Upper lobe of left lung (tissue), 6 donors: ENCODE results near the gene FLAD1. TPM values are rescaled to one million over a fixed set of nuclear protein-coding genes. Genes with fewer than 3 reads are reported as not detected.

Source experiments
- ATAC-seq, 2 donors: fragments of 200-7000 bp; cut with Tn5 transposase; one replicate each; pipeline ENCODE4 v1.9.1; 2022; ENCODE audit warnings: mild to moderate bottlenecking in 2 of 2, moderate library complexity in 2 of 2; ENCODE audit not compliant: low FRiP score in 2 of 2
- DNase-seq, 2 donors: peaks; one replicate each; pipeline ENCODE4 v3.0.0-alpha.2; 2019 to 2020
- H3K27ac ChIP-seq, 4 donors: fragments of 200-600 bp; sonication (generic); one replicate each; pipeline ENCODE4 v1.5.1; 2016 to 2019
- H3K27me3 ChIP-seq, 4 donors: fragments of 200-600 bp; sonication (generic); one replicate each; pipeline ENCODE4 v1.5.1; 2017 to 2019
- H3K36me3 ChIP-seq, 4 donors: fragments of 200-600 bp; sonication (generic); one replicate each; pipeline ENCODE4 v1.5.1; 2016 to 2019
- H3K4me1 ChIP-seq, 4 donors: fragments of 200-600 bp; sonication (generic); one replicate each; pipeline ENCODE4 v1.5.1; 2018 to 2019
- H3K4me3 ChIP-seq, 4 donors: fragments of 200-600 bp; sonication (generic); one replicate each; pipeline ENCODE4 v1.5.1; 2017 to 2019; ENCODE audit warnings: mild to moderate bottlenecking in 2 of 4, moderate library complexity in 1 of 4
- H3K9me3 ChIP-seq, 4 donors: fragments of 200-600 bp; sonication (generic); one replicate each; pipeline ENCODE4 v1.5.1; 2018 to 2019
- EP300 ChIP-seq, 4 donors: sonication (generic); formaldehyde crosslinking; IDR thresholded peaks; one replicate each; pipeline ENCODE4 v1.5.1; 2017; ENCODE audit warnings: antibody characterized with exemption in 4 of 4, control low read depth in 2 of 4
- POLR2A ChIP-seq, 4 donors: fragments of 450-650 bp; IDR thresholded peaks; one replicate each; pipeline ENCODE4 v1.5.1; 2016 to 2017; ENCODE audit warnings: antibody characterized with exemption in 4 of 4, mild to moderate bottlenecking in 2 of 4
- POLR2AphosphoS5 ChIP-seq, 2 donors: sonication (generic); formaldehyde crosslinking; IDR thresholded peaks; one replicate each; pipeline ENCODE4 v1.5.1; 2017; ENCODE audit warnings: antibody characterized with exemption in 2 of 2
- WGBS, 2 donors: methylation state at CpG; one replicate each; pipeline ENCODE4 v1.1.5; 2017 to 2018; 5-methylcytosine and 5-hydroxymethylcytosine counted together
- total RNA-seq, 6 donors: library from RNA; depleted of rRNA in 4 of 6; stranded (reverse); fragments of >200 nt in 4 of 6; gene quantifications; one replicate each; pipeline versions ENCODE4 v1.1.0 to v1.2.1, GENCODE V29; 2016 to 2021
- TF ChIP-seq, protein P1 (sequence below), 6 experiments: fragments of 450-650 bp in 4 of 6; fragments of 200-600 bp in 2 of 6; sonication (generic) in 2 of 6; IDR thresholded peaks; one replicate each; pipeline ENCODE4 v1.5.1; 2016 to 2019; ENCODE audit warnings: antibody characterized with exemption in 6 of 6
- donor health status: DM: no; HTN: no; CAD: no; lungs with moderate emphysema.
- donor health status: DM: no; HTN: yes; CAD: no; lungs with severe emphysema.

Gene FLAD1
- total RNA-seq, 6 donors from 2014 or later, result 15.6 to 62.9 (median 29.8) TPM

DNA sequence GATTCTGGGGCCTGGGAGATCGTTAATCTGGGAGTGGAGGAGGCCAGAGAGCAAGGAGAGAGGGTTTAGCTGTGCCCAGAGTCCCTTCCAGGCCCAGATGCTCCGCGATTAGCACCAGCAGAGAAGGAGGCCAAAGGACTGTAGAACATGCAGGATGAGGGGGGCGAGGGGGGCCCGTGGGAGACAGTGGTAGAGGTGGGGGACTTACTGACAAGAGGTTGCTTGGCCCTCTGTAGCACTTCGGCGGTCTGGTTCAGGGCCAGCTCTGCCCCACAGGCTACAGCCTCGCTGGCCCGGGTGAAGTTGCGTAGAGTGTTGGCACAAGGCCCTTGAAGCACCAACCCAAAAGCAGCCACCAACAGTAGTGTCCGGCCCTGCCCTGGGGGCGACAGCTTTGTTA is 49.7 kb downstream of the FLAD1 start:
- no peaks in the 10 kb centered on the region for H3K9me3 ChIP-seq
- no peak for TF ChIP-seq POLR2AphosphoS5 (IDR thresholded peaks at IDR 0.05)
- TF ChIP-seq, protein P1, sequence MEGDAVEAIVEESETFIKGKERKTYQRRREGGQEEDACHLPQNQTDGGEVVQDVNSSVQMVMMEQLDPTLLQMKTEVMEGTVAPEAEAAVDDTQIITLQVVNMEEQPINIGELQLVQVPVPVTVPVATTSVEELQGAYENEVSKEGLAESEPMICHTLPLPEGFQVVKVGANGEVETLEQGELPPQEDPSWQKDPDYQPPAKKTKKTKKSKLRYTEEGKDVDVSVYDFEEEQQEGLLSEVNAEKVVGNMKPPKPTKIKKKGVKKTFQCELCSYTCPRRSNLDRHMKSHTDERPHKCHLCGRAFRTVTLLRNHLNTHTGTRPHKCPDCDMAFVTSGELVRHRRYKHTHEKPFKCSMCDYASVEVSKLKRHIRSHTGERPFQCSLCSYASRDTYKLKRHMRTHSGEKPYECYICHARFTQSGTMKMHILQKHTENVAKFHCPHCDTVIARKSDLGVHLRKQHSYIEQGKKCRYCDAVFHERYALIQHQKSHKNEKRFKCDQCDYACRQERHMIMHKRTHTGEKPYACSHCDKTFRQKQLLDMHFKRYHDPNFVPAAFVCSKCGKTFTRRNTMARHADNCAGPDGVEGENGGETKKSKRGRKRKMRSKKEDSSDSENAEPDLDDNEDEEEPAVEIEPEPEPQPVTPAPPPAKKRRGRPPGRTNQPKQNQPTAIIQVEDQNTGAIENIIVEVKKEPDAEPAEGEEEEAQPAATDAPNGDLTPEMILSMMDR (IDR thresholded peaks at IDR 0.05), result no peak
- no peak for TF ChIP-seq EP300 (IDR thresholded peaks at IDR 0.05)
- TF ChIP-seq POLR2A (IDR thresholded peaks at IDR 0.05), result no peak
- no peaks in the 10 kb centered on the region for H3K4me1 ChIP-seq
- no peak overlapping the region for H3K27ac ChIP-seq
- DNase-seq (no peak), ATAC-seq (no peak)
- H3K36me3 ChIP-seq, result no peaks in the 10 kb centered on the region
- H3K4me3 ChIP-seq, result no peak overlapping the region
- WGBS, 2 donors, result 87 to 88% methylated on average over 11 of the region's 12 CpGs
- no peaks in the 10 kb centered on the region for H3K27me3 ChIP-seq

DNA sequence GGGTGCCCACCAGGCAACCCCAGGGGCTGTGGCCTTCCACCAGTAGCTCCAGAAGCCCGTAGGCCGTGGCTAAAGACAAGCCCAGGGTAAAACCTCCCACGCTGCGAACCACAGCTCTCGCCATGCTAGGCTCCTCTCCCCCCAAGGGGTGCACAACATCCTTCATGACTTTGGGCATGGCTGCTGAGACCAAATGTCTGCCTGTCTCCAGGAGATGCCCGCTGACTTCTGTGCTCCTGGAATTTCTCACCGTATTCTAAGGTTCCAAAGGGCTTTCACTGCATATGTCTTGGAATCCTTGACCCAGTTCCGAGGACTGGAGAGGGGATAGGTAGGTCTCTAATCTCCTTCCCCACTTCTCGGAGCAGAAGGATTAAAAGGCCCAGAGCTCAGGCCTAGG is 50.4 kb downstream of the FLAD1 start, which contains the start of the genes DCST1 and DCST2:
Gene DCST1, plus strand, starts transcription at position 301 of the 400 bp plus-strand sequence. CDS start 213 bp downstream, outside the sequence.
Gene DCST2, minus strand, starts transcription at position 258 of the 400 bp plus-strand sequence. Its CDS starts 80 bp downstream, at position 178.
- H3K9me3 ChIP-seq, result no peaks in the 10 kb centered on the region
- H3K27me3 ChIP-seq, result no peaks in the 10 kb centered on the region
- no peak within 1 kb of the TSS for H3K4me3 ChIP-seq
- H3K4me1 ChIP-seq, result peaks cover 0 to 4% (median 2%) of the 10 kb centered on the region in 4 donors
- no peak for TF ChIP-seq POLR2A (IDR thresholded peaks at IDR 0.05)
- TF ChIP-seq POLR2AphosphoS5 (IDR thresholded peaks at IDR 0.05), result no peak
- H3K36me3 ChIP-seq, result no peaks in the 10 kb centered on the region
- WGBS, 2 donors, result 95 to 98% methylated on average over 7 to 9 of the region's 9 CpGs
- no peak within 1 kb of the TSS for H3K27ac ChIP-seq
- no peak for ATAC-seq
- DNase-seq, result no peak

DNA sequence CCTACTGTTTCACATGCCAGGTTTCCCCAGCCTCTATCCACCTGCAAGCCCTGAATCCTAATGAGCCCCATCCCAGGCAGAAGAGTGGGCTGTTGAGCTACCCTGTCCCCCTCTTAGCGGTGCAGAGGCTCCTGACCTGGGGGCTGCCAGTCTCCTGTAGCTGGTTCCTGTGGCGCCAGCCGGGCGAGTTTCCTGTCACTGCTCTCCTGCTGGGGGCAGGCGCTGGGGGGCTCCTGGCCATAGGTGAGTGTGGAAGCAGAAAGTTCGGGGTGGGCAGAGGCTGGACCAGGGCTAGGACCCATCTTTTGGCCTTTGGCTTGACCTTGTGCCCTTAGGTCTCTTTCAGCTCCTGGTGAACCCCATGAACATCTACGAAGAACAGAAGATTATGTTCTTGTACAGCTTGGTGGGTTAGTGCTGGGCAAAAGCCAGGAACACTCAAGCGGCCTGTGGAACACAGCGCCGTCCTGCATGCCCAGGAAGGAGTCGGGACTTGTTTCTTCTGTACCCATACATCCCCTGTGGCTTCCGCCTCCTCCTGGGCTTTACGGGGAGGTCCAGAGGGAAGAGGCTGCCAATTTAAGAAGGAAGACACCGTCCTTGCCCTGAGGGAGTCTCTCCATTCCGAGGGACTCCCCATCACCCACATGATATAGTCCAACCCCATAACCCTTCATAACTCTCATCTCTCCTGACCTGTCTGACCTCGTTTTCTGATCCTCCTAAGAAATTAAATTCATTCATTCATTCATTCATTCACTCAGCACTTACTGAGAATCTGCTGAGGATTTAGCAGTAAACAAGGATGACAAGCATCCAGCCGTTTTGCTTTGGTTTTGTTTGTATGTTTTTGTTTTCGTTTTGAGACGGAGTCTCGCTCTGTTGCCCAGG is 51.4 kb downstream of the FLAD1 start:
- Histone ChIP-seq H3K27ac (no peak overlapping the region), H3K4me1 (peaks cover 5 to 13% (median 9%) of the 10 kb centered on the region in 4 donors), H3K4me3 (no peak overlapping the region), H3K9me3 (no peaks in the 10 kb centered on the region), H3K27me3 (no peaks in the 10 kb centered on the region), H3K36me3 (no peaks in the 10 kb centered on the region)
- ATAC-seq (no peak), DNase-seq (no peak)
- TF ChIP-seq, protein P1 (IDR thresholded peaks at IDR 0.05), result no peak
- 82 to 90% methylated on average over 17 to 20 of the region's 20 CpGs for WGBS, 2 donors

DNA sequence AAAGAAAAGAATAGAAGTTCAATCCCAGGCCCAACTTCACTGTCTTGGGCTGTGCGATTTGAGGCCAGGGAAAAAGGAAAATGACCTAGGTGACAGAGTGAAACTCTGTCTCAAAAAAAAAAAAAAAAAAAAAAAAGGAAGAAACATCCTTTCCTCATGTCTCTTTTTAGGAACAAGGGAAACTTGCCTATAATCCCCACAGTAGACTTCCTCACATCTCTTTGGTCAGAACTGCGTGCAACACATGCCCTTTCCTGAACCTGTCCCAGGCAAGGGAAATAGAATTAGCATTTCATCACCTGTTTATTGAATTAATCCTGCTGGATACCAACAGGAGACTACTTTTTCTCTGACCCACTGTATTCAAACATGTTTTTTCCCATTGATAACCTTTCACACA is 52.8 kb downstream of the FLAD1 start:
- ATAC-seq (no peak), DNase-seq (no peak)
- H3K27me3 ChIP-seq, result no peaks in the 10 kb centered on the region
- no peak overlapping the region for H3K4me3 ChIP-seq
- WGBS, 2 donors, result 76 to 81% methylated on average over 2 of the region's 2 CpGs
- H3K9me3 ChIP-seq, result no peaks in the 10 kb centered on the region
- TF ChIP-seq, protein P1 (IDR thresholded peaks at IDR 0.05), result no peak
- no peak for TF ChIP-seq EP300 (IDR thresholded peaks at IDR 0.05)
- TF ChIP-seq POLR2A (IDR thresholded peaks at IDR 0.05), result no peak
- no peak for TF ChIP-seq POLR2AphosphoS5 (IDR thresholded peaks at IDR 0.05)
- H3K4me1 ChIP-seq, result peaks cover 5 to 13% (median 9%) of the 10 kb centered on the region in 4 donors
- no peak overlapping the region for H3K27ac ChIP-seq
- H3K36me3 ChIP-seq, result no peaks in the 10 kb centered on the region

DNA sequence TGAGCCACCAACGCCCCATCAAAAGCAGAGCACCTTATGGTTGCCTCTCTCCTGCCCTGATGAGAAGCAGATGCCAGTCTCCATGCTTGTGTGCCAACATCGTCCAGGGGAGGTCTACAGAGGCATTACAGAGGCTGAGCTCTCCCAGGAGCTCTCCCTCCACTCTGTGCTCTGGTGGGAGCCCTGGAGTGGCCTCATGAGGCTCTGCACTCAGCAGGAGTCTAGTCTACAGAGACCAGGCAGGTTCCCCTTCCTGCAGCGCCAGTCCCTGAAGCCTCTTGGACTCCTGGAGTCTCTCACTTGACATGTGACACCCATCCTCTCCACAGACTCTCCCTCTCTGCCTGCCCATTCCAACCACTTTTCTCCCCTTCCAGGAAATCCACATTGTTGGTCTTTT is 53.9 kb downstream of the FLAD1 start:
- H3K4me3 ChIP-seq, result no peak overlapping the region
- 82 to 100% methylated on average over 2 to 3 of the region's 3 CpGs for WGBS, 2 donors
- H3K9me3 ChIP-seq, result no peaks in the 10 kb centered on the region
- peaks cover 5 to 13% (median 9%) of the 10 kb centered on the region in 4 donors for H3K4me1 ChIP-seq
- no peaks in the 10 kb centered on the region for H3K27me3 ChIP-seq
- no peaks in the 10 kb centered on the region for H3K36me3 ChIP-seq
- ATAC-seq (no peak), DNase-seq (no peak)
- TF ChIP-seq, protein P1 (IDR thresholded peaks at IDR 0.05), result no peak
- TF ChIP-seq POLR2AphosphoS5 (IDR thresholded peaks at IDR 0.05) (no peak), POLR2A (IDR thresholded peaks at IDR 0.05) (no peak), EP300 (IDR thresholded peaks at IDR 0.05) (no peak)
- no peak overlapping the region for H3K27ac ChIP-seq
